ENCODE results near the gene INTS11. TPM values are rescaled to one million over a fixed set of nuclear protein-coding genes. Genes with fewer than 3 reads are reported as not detected.

Gene INTS11
- total and polyA plus RNA-seq, 2 of the 13 experiments (the other 11 are each of a cell fraction or from before 2014, with no cell fraction given) = 52.8 to 94.8 TPM

- TF ChIP-seq, protein P1, sequence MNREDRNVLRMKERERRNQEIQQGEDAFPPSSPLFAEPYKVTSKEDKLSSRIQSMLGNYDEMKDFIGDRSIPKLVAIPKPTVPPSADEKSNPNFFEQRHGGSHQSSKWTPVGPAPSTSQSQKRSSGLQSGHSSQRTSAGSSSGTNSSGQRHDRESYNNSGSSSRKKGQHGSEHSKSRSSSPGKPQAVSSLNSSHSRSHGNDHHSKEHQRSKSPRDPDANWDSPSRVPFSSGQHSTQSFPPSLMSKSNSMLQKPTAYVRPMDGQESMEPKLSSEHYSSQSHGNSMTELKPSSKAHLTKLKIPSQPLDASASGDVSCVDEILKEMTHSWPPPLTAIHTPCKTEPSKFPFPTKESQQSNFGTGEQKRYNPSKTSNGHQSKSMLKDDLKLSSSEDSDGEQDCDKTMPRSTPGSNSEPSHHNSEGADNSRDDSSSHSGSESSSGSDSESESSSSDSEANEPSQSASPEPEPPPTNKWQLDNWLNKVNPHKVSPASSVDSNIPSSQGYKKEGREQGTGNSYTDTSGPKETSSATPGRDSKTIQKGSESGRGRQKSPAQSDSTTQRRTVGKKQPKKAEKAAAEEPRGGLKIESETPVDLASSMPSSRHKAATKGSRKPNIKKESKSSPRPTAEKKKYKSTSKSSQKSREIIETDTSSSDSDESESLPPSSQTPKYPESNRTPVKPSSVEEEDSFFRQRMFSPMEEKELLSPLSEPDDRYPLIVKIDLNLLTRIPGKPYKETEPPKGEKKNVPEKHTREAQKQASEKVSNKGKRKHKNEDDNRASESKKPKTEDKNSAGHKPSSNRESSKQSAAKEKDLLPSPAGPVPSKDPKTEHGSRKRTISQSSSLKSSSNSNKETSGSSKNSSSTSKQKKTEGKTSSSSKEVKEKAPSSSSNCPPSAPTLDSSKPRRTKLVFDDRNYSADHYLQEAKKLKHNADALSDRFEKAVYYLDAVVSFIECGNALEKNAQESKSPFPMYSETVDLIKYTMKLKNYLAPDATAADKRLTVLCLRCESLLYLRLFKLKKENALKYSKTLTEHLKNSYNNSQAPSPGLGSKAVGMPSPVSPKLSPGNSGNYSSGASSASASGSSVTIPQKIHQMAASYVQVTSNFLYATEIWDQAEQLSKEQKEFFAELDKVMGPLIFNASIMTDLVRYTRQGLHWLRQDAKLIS (CRISPR knock-in tag; IDR thresholded peaks at IDR 0.05) = no peak
- TF ChIP-seq ZMYM2 (CRISPR knock-in tag; IDR thresholded peaks at IDR 0.05) (no peak; the same call in 1 of the 2 replicates), CERS6 (CRISPR knock-in tag; IDR thresholded peaks at IDR 0.05) (no peak), LCORL (IDR thresholded peaks at IDR 0.05) (no peak), LCORL (CRISPR knock-in tag; IDR thresholded peaks at IDR 0.05) (peak; percentile 63; the same call in 1 of the 2 replicates), PAF1 (CRISPR knock-in tag; IDR thresholded peaks at IDR 0.05) (no peak), ZFP90 (CRISPR knock-in tag; IDR thresholded peaks at IDR 0.05; ENCODE audit: borderline replicate concordance) (0 out of 2 replicates have a peak, but pooled peaks have one; percentile 62), ZBTB49 (CRISPR knock-in tag; IDR thresholded peaks at IDR 0.05; ENCODE audit: borderline replicate concordance) (no peak), MTF1 (CRISPR knock-in tag; IDR thresholded peaks at IDR 0.05) (no peak), ZFP41 (CRISPR knock-in tag; IDR thresholded peaks at IDR 0.05; ENCODE audit: borderline replicate concordance) (no peak), YEATS4 (CRISPR knock-in tag; IDR thresholded peaks at IDR 0.05; ENCODE audit: borderline replicate concordance) (peak; percentile 27; the same call in 1 of the 2 replicates), TP53 (CRISPR knock-in tag; conservative IDR thresholded peaks at IDR 0.05) (no peak), ZNF317 (CRISPR knock-in tag; IDR thresholded peaks at IDR 0.05) (peak; percentile 13; the same call in 1 of the 2 replicates), NFYB (CRISPR knock-in tag; IDR thresholded peaks at IDR 0.05) (no peak)
- TF ChIP-seq, protein P2, sequence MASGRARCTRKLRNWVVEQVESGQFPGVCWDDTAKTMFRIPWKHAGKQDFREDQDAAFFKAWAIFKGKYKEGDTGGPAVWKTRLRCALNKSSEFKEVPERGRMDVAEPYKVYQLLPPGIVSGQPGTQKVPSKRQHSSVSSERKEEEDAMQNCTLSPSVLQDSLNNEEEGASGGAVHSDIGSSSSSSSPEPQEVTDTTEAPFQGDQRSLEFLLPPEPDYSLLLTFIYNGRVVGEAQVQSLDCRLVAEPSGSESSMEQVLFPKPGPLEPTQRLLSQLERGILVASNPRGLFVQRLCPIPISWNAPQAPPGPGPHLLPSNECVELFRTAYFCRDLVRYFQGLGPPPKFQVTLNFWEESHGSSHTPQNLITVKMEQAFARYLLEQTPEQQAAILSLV (CRISPR knock-in tag; IDR thresholded peaks at IDR 0.05; ENCODE audit: borderline replicate concordance) = no peak
- TF ChIP-seq, protein P3, sequence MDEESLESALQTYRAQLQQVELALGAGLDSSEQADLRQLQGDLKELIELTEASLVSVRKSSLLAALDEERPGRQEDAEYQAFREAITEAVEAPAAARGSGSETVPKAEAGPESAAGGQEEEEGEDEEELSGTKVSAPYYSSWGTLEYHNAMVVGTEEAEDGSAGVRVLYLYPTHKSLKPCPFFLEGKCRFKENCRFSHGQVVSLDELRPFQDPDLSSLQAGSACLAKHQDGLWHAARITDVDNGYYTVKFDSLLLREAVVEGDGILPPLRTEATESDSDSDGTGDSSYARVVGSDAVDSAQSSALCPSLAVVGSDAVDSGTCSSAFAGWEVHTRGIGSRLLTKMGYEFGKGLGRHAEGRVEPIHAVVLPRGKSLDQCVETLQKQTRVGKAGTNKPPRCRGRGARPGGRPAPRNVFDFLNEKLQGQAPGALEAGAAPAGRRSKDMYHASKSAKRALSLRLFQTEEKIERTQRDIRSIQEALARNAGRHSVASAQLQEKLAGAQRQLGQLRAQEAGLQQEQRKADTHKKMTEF (CRISPR knock-in tag; IDR thresholded peaks at IDR 0.05) = peak; percentile 64; the same call in 1 of the 2 replicates
- TF ChIP-seq, protein P4, sequence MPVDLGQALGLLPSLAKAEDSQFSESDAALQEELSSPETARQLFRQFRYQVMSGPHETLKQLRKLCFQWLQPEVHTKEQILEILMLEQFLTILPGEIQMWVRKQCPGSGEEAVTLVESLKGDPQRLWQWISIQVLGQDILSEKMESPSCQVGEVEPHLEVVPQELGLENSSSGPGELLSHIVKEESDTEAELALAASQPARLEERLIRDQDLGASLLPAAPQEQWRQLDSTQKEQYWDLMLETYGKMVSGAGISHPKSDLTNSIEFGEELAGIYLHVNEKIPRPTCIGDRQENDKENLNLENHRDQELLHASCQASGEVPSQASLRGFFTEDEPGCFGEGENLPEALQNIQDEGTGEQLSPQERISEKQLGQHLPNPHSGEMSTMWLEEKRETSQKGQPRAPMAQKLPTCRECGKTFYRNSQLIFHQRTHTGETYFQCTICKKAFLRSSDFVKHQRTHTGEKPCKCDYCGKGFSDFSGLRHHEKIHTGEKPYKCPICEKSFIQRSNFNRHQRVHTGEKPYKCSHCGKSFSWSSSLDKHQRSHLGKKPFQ (CRISPR knock-in tag; IDR thresholded peaks at IDR 0.05; ENCODE audit: insufficient replicate concordance) = no peak
Observed at GRCh38 chr1:1287288-1288110, 37.0 kb downstream of the INTS11 start (continued).
